Activated CD4-positive, alpha-beta T cell treated with anti-CD3 and anti-CD28 coated beads, Interleukin-2, amount 10 ng/mL, durations not matched to agents 7 days and 5 days (primary cell): Measurements from ENCODE around the gene RASSF4. TPM values are rescaled to one million over a fixed set of nuclear protein-coding genes. Genes with fewer than 3 reads are reported as not detected.

Experiments
- CTCF ChIA-PET: fragments of 350-600 bp; sonication (Branson Sonifier 250); formaldehyde crosslinking; loops from one replicate; lab custom pipeline; 2021; ENCODE audit warnings: antibody characterized with exemption; lab: Charles Lee
- POLR2A ChIA-PET: fragments of 350-600 bp; sonication (Branson Sonifier 250); formaldehyde crosslinking; loops from one replicate; lab custom pipeline; 2021; ENCODE audit warnings: antibody characterized with exemption; lab: Charles Lee
- DNase-seq: peaks from one replicate; pipeline ENCODE4 v3.0.0-alpha.2; 2020
- H3K27ac Mint-ChIP-seq: one replicate; pipeline ENCODE4 v1.8.0; 2021; ENCODE audit warnings: mild to moderate bottlenecking, moderate library complexity, mixed read lengths
- H3K27me3 Mint-ChIP-seq: one replicate; pipeline ENCODE4 v1.8.0; 2021; ENCODE audit warnings: mixed read lengths
- H3K36me3 Mint-ChIP-seq: one replicate; pipeline ENCODE4 v1.8.0; 2021; ENCODE audit warnings: low read depth, mixed read lengths
- H3K4me1 Mint-ChIP-seq: one replicate; pipeline ENCODE4 v1.8.0; 2021; ENCODE audit warnings: mixed read lengths
- H3K4me3 Mint-ChIP-seq: one replicate; pipeline ENCODE4 v1.8.0; 2021; ENCODE audit warnings: mild to moderate bottlenecking, moderate library complexity, mixed read lengths
- H3K9me3 Mint-ChIP-seq: one replicate; pipeline ENCODE4 v1.8.0; 2021; ENCODE audit warnings: mixed read lengths
- total RNA-seq, 2 experiments: library from RNA; stranded (reverse); gene quantifications; one replicate each; pipeline ENCODE4 v1.2.3, GENCODE V29; 2021

The RASSF4 gene
- total RNA-seq, 2 experiments from 2014 or later, result 0.42 to 0.52 TPM

DNA sequence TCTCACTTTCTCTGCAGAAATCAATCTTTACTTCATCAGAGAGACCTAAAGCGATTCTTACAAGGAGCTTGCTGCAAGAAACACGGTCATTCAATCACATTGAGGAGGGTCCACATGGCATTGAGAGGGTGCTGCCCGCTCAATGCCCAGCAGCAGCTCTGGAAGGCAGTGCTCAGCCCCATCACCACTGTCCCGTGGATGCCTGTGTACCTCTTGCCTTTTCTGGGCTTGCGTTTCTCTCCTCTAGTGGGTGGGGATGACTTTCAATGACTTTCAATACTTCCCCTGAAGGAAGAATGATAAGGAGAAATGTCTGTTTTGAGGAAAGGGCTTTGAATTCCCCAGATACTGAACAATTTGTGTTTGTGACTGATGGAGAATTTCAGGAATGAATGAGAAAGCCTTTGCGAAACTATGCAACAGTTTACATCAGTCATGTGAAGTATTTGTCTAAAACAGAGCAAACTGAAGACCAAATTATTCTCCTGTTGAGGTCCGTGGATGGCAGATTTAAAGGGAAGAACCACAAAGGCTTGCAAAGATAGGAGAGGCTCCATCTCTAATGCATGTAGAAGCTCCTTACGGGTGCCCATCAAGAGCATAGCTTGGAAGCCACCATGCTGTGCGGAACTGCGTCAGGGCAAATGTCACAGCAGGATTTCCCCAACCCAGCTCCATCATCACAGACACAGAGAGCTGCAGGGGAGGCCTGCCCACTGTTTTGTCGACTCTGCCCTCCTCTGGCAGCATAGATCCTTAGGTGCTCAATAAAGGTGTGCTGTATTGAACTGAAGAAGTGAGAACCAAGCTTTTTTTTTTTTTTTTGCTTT lies 34.5 kb downstream of the RASSF4 start:
- H3K4me1 Mint-ChIP-seq, result peaks cover 32% of the 10 kb centered on the region
- POLR2A ChIA-PET, result no interaction called here
- DNase-seq, result no peak

DNA sequence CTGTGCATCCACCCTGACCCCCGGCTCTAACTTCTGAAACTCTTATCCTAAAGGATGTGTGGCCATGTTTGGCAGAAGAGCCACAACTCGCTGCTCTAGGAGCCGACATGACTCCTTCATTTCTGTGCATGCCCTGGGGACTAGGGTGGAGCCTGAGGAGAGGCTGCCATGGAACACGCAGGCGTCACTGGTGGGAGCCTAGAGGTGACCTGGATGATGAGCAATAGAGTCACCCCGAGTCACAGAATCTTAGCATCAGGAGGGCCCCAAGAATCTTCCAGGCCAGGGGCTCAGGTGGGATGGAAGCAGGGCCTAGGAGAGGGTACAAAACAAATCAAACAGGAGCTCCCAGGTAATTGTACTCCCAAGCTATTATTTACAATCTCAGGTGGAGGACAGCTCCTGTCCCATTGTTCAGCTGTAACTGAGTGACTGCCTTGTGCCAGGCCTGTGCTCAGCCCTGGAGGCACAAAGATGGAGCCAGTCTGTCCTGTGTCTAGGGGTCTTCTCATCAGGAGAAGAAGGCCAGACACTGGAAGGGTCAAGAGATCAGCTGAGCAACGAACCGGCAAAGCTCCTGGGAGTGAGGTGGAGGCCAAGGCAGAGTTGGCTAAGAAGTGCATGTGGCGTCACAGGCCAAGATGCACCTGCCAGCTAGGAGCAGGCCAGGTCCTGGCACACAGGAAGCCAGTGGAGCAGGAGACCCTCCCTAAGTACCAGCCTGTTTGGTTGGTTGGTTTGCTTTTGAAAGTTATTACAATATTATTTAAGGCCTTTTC lies 35.3 kb downstream of the RASSF4 start:
- H3K4me1 Mint-ChIP-seq, result peaks cover 35% of the 10 kb centered on the region
- ChIA-PET CTCF (interaction anchor here (0.8 to 2.0 kb wide), 6 partner anchors 8 to 601 kb away, joined by 3 to 7 read pairs (median 4); no protein-coding TSS in a partner anchor), POLR2A (interaction anchor here (0.7 kb wide), 1 partner anchor 1284 kb away, joined by 3 read pairs; no protein-coding TSS in a partner anchor)
- no peak overlapping the region for H3K27ac Mint-ChIP-seq
- no peak for DNase-seq
- H3K36me3 Mint-ChIP-seq, result peaks cover 3% of the 10 kb centered on the region
- H3K4me3 Mint-ChIP-seq, result no peak overlapping the region
- peaks cover 3% of the 10 kb centered on the region for H3K9me3 Mint-ChIP-seq
- peaks cover 17% of the 10 kb centered on the region for H3K27me3 Mint-ChIP-seq

More for the DNA sequence above, 34.5 kb downstream of the RASSF4 start:
- H3K27ac Mint-ChIP-seq, result no peak overlapping the region
- no peaks in the 10 kb centered on the region for H3K36me3 Mint-ChIP-seq
- CTCF ChIA-PET, result interaction anchor here (1.2 to 1.8 kb wide), 3 partner anchors 10 to 26 kb away, joined by 3 to 5 read pairs (median 4); no protein-coding TSS in a partner anchor
- H3K9me3 Mint-ChIP-seq, result no peaks in the 10 kb centered on the region
- no peak overlapping the region for H3K4me3 Mint-ChIP-seq
- peaks cover 9% of the 10 kb centered on the region for H3K27me3 Mint-ChIP-seq

- Mint-ChIP-seq H3K27ac (peak overlapping the region; percentile 60), H3K4me1 (peaks cover 41% of the 10 kb centered on the region), H3K27me3 (peaks cover 17% of the 10 kb centered on the region), H3K4me3 (no peak overlapping the region), H3K9me3 (peaks cover 6% of the 10 kb centered on the region), H3K36me3 (peaks cover 4% of the 10 kb centered on the region)
- peak; percentile 17 for DNase-seq
- ChIA-PET CTCF (interaction anchor here (0.8 to 2.0 kb wide), 6 partner anchors 9 to 601 kb away, joined by 3 to 7 read pairs (median 4); no protein-coding TSS in a partner anchor), POLR2A (interaction anchor here (0.7 kb wide), 1 partner anchor 1284 kb away, joined by 3 read pairs; no protein-coding TSS in a partner anchor)
Observed at GRCh38 chr10:44995581-44995913, 35.9 kb downstream of the RASSF4 start.

- CTCF ChIA-PET, result interaction anchor here (1.2 to 2.0 kb wide), 3 partner anchors 8 to 20 kb away, joined by 4 to 7 read pairs (median 5); no protein-coding TSS in a partner anchor
- peak overlapping the region; percentile 60 for H3K27ac Mint-ChIP-seq
- H3K4me1 Mint-ChIP-seq, result peaks cover 44% of the 10 kb centered on the region
- peaks cover 6% of the 10 kb centered on the region for H3K9me3 Mint-ChIP-seq
- H3K36me3 Mint-ChIP-seq, result peaks cover 6% of the 10 kb centered on the region
- H3K4me3 Mint-ChIP-seq, result no peak overlapping the region
- H3K27me3 Mint-ChIP-seq, result peaks cover 17% of the 10 kb centered on the region
- DNase-seq, result no peak
- POLR2A ChIA-PET, result interaction anchor here (0.7 kb wide), 1 partner anchor 1283 kb away, joined by 3 read pairs; no protein-coding TSS in a partner anchor
Observed at GRCh38 chr10:44995914-44996669, 36.5 kb downstream of the RASSF4 start.

DNA sequence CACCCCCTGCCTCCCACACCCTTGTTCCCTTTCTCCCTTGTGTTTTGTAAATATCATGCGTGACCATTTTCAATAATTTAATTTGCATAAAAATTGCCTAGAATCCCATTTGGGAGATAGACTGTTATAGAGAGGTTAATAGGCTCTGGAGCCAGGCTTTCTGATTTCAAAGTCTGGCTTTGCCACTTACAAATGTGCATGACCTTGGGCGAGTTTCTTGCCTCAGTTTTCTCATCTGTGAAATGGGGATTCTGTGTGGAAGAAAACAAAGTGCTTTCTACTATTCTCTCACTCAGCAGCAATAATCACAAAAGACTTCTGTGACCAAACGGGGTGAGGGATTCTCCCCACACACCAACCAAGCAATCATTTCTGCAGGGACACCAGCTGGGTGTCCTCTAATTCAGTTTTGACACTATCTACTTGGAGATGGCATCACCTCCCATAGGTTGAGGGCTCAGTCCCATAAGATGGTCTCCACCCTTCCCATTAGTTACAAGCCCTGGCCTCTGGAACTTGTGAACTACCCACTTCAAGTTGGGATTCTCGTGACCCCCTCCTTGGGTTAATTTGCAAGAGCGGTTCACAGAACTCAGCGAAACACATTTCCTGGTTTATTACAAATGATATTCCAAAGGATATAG lies 37.6 kb downstream of the RASSF4 start:
- no peak for DNase-seq
- Mint-ChIP-seq H3K9me3 (peaks cover 6% of the 10 kb centered on the region), H3K27me3 (peaks cover 17% of the 10 kb centered on the region), H3K27ac (no peak overlapping the region), H3K4me3 (no peak overlapping the region), H3K4me1 (peaks cover 50% of the 10 kb centered on the region), H3K36me3 (peaks cover 9% of the 10 kb centered on the region)
- CTCF ChIA-PET, result interaction anchor here (0.9 kb wide), 1 partner anchor 64 kb away, joined by 3 read pairs; no protein-coding TSS in a partner anchor
- POLR2A ChIA-PET, result no interaction called here

GRCh38 chr10:44998146-44998631 lies 38.6 kb downstream of the RASSF4 start:
- POLR2A ChIA-PET, result no interaction called here
- peaks cover 58% of the 10 kb centered on the region for H3K4me1 Mint-ChIP-seq
- CTCF ChIA-PET, result interaction anchor here (0.9 kb wide), 1 partner anchor 65 kb away, joined by 3 read pairs; no protein-coding TSS in a partner anchor

DNA sequence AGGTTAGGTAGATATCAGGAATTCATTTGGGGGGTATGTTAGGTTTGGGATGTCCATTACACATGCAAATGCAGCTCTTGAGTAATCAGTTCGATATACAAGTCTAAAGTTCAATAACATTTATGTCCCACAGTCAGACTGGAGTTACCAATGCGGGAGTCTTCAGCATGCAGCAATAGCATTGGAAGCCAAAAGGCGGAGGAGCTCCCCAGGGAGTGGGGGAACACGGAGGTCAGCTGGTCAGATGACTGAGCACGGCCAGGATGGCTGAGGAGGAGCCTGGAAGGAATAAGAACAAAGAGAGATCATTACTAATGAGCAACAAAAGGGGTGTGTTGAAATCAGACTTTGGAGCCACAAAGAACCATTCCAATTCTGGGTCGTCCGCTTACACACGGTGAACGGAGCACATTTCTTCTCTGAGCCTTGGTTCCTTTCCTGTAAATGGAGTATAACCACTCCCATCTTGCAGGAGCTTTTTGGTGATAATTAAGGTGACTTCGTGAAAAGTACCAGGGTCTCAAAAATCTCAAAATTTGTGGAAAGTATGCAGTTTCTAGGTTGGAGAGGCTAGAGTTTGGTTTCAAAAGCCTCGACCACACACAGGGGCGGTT lies 40.6 kb downstream of the RASSF4 start:
- H3K9me3 Mint-ChIP-seq, result peaks cover 29% of the 10 kb centered on the region
- ChIA-PET POLR2A (no interaction called here), CTCF (interaction anchor here (0.6 to 1.1 kb wide), 3 partner anchors 12 to 281 kb away, joined by 3 to 4 read pairs (median 3); no protein-coding TSS in a partner anchor)
- peak overlapping the region; percentile 95 for H3K27ac Mint-ChIP-seq
- H3K36me3 Mint-ChIP-seq, result peaks cover 37% of the 10 kb centered on the region
- peak overlapping the region; percentile 76 for H3K4me3 Mint-ChIP-seq
- DNase-seq, result no peak
- H3K4me1 Mint-ChIP-seq, result peaks cover 55% of the 10 kb centered on the region
- H3K27me3 Mint-ChIP-seq, result peaks cover 17% of the 10 kb centered on the region

More at GRCh38 chr10:44998146-44998631, 38.6 kb downstream of the RASSF4 start:
- Mint-ChIP-seq H3K9me3 (peaks cover 14% of the 10 kb centered on the region), H3K36me3 (peaks cover 17% of the 10 kb centered on the region), H3K4me3 (no peak overlapping the region), H3K27me3 (peaks cover 17% of the 10 kb centered on the region), H3K27ac (no peak overlapping the region)
- no peak for DNase-seq

DNA sequence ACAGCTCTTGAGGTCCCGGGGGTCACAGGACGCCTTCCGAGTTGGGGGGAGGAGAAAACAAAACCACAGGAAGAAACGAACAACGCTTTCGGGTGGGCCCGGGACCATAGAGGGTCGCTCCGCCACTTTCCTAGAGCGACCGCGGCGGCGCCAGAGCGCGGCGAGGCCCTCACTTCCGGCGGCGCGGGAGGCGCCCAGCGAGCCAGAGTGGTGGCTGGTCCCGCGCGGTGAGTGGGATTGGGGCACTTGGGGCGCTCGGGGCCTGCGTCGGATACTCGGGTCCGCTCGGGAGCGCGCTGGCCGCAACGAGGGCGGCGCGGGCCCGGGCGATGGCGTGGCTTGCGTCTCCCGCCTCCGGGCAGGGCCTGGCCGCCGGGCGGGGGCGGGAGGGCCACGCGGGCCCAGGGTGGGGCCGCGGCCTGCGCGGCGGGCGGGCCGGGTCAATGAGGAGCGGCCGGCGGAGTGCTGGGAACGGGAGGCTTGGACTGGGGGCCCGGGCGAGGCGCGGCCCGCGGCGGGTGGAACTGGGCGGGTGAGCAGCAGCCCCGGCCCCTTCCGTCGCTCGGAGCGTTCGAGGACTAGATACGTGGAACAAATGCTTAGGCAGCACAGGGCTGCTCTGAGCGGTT lies 41.3 kb downstream of the RASSF4 start, which contains the start of gene ZNF22:
TSS of gene ZNF22 (plus strand) at position 172 of the 629 bp plus-strand sequence. CDS start 2,446 bp downstream, outside the sequence.
- H3K4me3 Mint-ChIP-seq, result peak within 1 kb of the TSS; percentile 90
- DNase-seq, result peak; percentile 61
- CTCF ChIA-PET, result interaction anchor here (0.6 to 1.1 kb wide), 4 partner anchors 13 to 281 kb away, joined by 3 to 4 read pairs (median 3); no protein-coding TSS in a partner anchor
- peak within 1 kb of the TSS; percentile 95 for H3K27ac Mint-ChIP-seq
- POLR2A ChIA-PET, result interaction anchor here (0.9 kb wide), 1 partner anchor 68 kb away, joined by 3 read pairs; no protein-coding TSS in a partner anchor
- H3K27me3 Mint-ChIP-seq, result peaks cover 17% of the 10 kb centered on the region
- peaks cover 37% of the 10 kb centered on the region for H3K36me3 Mint-ChIP-seq
- H3K4me1 Mint-ChIP-seq, result peaks cover 49% of the 10 kb centered on the region
- peaks cover 29% of the 10 kb centered on the region for H3K9me3 Mint-ChIP-seq

- H3K9me3 Mint-ChIP-seq, result peaks cover 29% of the 10 kb centered on the region
- ChIA-PET POLR2A (interaction anchor here (0.9 kb wide), 1 partner anchor 69 kb away, joined by 3 read pairs; no protein-coding TSS in a partner anchor), CTCF (interaction anchor here (0.6 to 1.1 kb wide), 3 partner anchors 9 to 163 kb away, joined by 3 to 5 read pairs (median 3); no protein-coding TSS in a partner anchor)
- peaks cover 17% of the 10 kb centered on the region for H3K27me3 Mint-ChIP-seq
- H3K4me3 Mint-ChIP-seq, result peak overlapping the region; percentile 90
- peaks cover 37% of the 10 kb centered on the region for H3K36me3 Mint-ChIP-seq
- DNase-seq, result peak; percentile 60
- H3K4me1 Mint-ChIP-seq, result peaks cover 42% of the 10 kb centered on the region
- H3K27ac Mint-ChIP-seq, result peak overlapping the region; percentile 91
Observed at GRCh38 chr10:45001381-45002148, 42.0 kb downstream of the RASSF4 start.
